ENCODE measurements around the gene MED16. TPM values are rescaled to one million over a fixed set of nuclear protein-coding genes. Genes with fewer than 3 reads are reported as not detected.
"Not testable (repeated sequence)": the region's sequence is repeated elsewhere in the genome, so short reads cannot be mapped to it uniquely, and the experiment has no call there.

Gene MED16
- total RNA-seq, 1 donor from 2014 or later: 53.5 TPM

DNA sequence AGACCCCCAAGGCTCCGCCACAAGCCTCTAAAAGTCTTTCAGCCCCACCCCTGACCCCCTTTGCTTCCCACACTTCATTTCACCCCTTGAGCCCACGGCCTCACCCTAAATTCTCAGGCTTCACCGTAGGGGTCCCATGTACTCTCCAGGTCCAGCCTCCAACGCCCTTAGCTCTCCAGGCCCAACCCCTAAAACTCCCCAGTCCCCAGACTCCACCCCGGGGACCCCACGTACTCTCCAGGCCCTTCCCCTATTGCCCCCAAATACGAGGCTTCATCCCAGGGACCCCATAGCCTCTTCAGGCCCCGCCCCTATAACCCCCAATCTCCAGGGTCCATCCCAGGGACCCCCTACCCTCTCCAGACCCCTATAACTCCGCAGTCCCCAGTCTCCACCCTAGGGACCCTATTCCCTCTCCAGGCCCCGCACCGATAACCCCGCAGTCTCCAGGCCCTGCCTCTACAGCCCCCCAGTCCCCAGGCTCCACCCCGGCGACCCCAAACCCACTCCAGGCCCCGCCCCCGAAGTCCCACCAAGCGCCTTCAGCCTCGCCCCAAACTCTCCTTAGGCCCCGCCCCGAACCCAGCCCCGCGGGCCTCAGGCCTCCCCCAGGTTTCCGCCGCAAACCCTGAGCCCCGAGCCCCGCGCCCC is 619 bp downstream of the MED16 start:
- TF ChIP-seq, protein P1, sequence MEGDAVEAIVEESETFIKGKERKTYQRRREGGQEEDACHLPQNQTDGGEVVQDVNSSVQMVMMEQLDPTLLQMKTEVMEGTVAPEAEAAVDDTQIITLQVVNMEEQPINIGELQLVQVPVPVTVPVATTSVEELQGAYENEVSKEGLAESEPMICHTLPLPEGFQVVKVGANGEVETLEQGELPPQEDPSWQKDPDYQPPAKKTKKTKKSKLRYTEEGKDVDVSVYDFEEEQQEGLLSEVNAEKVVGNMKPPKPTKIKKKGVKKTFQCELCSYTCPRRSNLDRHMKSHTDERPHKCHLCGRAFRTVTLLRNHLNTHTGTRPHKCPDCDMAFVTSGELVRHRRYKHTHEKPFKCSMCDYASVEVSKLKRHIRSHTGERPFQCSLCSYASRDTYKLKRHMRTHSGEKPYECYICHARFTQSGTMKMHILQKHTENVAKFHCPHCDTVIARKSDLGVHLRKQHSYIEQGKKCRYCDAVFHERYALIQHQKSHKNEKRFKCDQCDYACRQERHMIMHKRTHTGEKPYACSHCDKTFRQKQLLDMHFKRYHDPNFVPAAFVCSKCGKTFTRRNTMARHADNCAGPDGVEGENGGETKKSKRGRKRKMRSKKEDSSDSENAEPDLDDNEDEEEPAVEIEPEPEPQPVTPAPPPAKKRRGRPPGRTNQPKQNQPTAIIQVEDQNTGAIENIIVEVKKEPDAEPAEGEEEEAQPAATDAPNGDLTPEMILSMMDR (conservative IDR thresholded peaks at IDR 0.05; ENCODE audit: low read depth, low read length): no peak
- no peak for DNase-seq (ENCODE audit: low read depth)
- peak overlapping the region; percentile 89 for H3K4me3 ChIP-seq (ENCODE audit: low read depth, low read length)

DNA sequence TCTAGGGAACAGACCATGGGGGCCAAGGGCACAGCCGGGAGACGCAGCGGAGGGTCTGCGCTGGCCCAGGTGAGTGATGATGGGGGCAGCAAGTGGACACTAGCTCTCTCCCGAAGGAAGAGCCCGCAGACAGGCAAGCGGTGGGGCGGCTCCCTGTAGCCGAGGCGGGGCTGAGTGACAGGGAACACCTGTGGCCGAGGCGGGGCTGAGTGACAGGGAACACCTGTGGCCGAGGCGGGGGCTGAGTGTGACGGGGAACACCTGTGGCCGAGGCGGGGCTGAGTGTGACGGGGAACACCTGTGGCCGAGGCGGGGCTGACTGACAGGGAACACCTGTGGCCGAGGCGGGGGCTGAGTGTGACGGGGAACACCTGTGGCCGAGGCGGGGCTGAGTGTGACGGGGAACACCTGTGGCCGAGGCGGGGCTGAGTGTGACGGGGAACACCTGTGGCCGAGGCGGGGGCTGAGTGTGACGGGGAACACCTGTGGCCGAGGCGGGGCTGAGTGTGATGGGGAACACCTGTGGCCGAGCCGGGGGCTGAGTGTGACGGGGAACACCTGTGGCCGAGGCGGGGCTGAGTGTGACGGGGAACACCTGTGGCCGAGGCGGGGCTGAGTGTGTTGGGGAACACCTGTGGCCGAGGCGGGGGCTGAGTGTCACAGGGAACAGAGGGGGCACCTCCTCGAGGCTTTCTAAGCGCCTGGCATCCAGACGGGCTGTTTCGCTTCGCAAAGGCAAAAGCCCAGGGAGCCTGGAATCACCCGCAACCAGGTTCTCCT is 1.4 kb downstream of the MED16 start:
- peak overlapping the region; percentile 89 for H3K4me3 ChIP-seq (ENCODE audit: low read depth, low read length)
- not testable (repeated sequence) for DNase-seq (ENCODE audit: low read depth)

DNA sequence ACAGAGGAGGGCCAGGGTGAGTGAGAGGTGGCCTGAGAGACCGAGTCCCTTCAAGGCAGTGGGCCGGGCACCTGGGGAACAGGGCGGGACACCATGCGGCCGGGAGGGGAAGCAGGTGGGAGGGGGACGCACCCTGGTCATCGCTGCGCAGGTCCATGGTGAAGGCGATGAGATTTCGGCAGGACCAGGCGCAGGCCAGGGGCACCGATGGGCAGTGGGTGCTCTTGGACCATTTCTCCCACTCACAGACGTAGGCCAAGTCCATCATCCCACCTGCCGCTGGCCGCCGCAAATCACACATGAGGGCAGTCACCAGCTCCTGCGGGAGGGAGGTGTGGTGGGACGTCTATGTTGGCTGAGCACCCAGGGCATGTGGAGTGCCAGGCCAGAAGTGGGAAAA is 2.2 kb downstream of the MED16 start:
- H3K4me3 ChIP-seq (ENCODE audit: low read depth, low read length): no peak overlapping the region
- no peak for DNase-seq (ENCODE audit: low read depth)
- TF ChIP-seq, protein P1 (conservative IDR thresholded peaks at IDR 0.05; ENCODE audit: low read depth, low read length): no peak

DNA sequence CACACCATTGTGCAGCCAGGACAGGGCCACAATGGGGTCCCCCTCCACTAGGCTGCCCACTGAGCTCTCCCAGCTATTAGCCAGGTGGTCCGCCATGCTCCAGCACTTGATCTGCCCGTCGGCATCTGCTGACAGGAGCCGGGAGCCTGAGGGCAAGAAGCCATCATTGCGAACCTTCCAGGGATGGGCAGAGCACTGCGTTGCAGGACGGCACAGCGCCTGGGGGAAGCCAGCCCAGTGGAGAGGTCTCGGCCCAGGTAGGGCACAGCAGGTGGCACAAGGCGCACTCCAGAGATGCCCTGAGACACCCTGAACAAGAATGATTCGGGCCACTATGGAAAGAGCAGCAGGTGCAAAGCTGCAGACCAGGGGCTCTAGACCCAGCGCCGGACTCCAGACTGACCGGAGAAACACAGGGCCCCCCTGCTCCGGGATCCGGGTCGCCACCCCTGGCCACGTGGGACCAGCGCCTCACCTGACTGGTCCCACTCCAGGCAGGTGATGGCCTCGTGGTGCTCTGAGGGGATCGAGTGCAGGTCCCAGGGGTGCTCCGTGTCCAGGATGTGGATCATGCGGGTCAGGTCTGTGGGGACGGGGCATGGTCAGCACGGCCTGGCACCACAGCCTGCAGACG is 3.2 kb downstream of the MED16 start:
- H3K4me3 ChIP-seq (ENCODE audit: low read depth, low read length): no peak overlapping the region
- no peak for DNase-seq (ENCODE audit: low read depth)
- TF ChIP-seq, protein P1 (conservative IDR thresholded peaks at IDR 0.05; ENCODE audit: low read depth, low read length): no peak

DNA sequence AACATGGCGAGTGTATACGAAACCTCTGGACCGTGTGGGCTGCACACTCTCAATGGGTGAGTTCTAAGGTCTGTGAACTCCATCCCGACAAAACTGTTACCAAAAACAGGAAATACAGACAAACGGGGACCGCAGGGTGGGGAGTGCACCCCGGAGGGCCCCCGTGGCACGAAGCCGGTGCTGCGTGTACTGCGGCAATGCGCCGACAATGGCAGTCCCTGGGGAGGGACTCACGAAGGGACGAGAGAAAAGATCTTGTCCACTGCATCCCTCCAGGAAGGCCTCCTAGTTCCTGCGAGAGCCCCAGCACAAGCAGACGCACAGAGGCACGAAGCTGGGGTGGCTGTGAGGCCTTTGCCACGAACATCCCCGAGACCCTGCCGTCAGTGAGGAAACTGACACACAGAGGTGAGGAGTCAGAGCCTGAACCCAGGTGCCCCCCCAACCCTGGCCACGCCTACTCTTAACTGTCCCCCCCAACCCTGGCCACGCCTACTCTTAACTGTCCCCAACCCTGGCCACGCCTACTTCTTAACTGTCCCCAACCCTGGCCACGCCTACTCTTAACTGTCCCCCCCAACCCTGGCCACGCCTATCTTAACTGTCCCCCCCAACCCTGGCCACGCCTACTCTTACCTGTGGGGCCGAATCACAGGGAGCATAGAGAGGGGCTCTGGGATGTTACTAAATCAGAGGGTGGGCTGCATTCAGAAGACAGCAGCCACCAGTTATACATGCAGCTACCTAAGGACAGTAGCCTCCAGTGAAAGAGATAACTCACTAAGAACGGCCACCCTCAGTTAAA is 4.2 kb downstream of the MED16 start:
- no peak for DNase-seq (ENCODE audit: low read depth)
- TF ChIP-seq, protein P1 (conservative IDR thresholded peaks at IDR 0.05; ENCODE audit: low read depth, low read length): no peak
- no peak overlapping the region for H3K4me3 ChIP-seq (ENCODE audit: low read depth, low read length)

DNA sequence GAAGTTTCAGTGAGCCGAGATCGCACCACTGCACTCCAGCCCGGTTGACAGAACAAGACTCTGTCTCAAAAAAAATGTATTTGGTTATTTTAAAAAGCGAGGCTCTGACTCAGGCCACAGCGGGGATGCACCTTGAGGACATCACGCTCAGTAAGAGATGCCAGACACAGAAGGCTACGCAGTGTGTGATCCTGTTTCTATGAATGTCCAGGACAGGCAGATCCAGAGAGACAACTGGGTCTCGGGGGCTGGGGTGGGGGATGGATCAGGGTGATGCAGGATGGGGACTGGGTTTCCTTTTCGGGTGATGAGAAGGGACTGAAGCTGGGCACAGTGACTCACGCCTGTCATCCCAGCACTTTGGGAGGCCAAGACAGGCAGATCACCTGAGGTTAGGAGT is 5.4 kb downstream of the MED16 start:
- TF ChIP-seq, protein P1 (conservative IDR thresholded peaks at IDR 0.05; ENCODE audit: low read depth, low read length): no peak
- no peak overlapping the region for H3K4me3 ChIP-seq (ENCODE audit: low read depth, low read length)
- DNase-seq (ENCODE audit: low read depth): no peak

DNA sequence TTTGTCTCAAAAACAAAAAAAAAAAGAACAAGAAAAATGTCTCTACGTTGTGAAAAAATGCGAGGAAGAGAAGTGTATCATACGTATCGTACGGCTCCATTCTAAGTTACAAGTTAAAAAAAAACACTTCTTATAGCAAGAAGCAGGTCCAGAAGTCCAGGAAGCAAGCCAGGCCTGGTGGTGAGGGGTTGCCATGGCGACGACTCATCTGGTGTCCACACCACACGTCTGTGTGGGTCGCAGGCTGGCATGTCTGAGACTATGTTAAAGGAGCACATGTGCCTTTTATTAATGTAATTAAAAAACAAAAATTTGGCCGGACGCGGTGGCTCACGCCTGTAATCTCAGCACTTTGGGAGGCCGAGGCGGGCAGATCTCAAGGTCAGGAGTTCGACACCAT is 5.9 kb downstream of the MED16 start:
- DNase-seq (ENCODE audit: low read depth): no peak
- H3K4me3 ChIP-seq (ENCODE audit: low read depth, low read length): no peak overlapping the region
- TF ChIP-seq, protein P1 (conservative IDR thresholded peaks at IDR 0.05; ENCODE audit: low read depth, low read length): no peak

Data from epithelial cell of proximal tubule (primary cell).